22Rv1 (cell line): Measurements from ENCODE around the gene FKBP9.

ENCODE experiments used
- CTCF ChIP-seq: fragments of 450-650 bp; IDR thresholded peaks from 2 replicates; pipeline ENCODE4 v1.5.1; 2017; ENCODE audit warnings: mild to moderate bottlenecking
- ZFX ChIP-seq: fragments of 450-650 bp; IDR thresholded peaks from 2 replicates; pipeline ENCODE4 v1.6.1; 2017; ENCODE audit warnings: antibody characterized with exemption, borderline replicate concordance

GRCh38 chr7:33012364-33012763, 55.1 kb downstream of the FKBP9 start:
- TF ChIP-seq CTCF (no peak), ZFX (no peak)
